Breast epithelium (tissue), 3 donors: ENCODE measurements around the gene ZNF396.

Source experiments
- CTCF ChIP-seq, 3 donors: fragments of 450-650 bp; IDR thresholded peaks; one replicate each; pipeline ENCODE4 v1.5.1; 2016 to 2017; ENCODE audit warnings: antibody characterized with exemption in 3 of 3, mild to moderate bottlenecking in 3 of 3, moderate library complexity in 3 of 3
- POLR2A ChIP-seq: fragments of 450-650 bp; IDR thresholded peaks from one replicate; pipeline ENCODE4 v1.6.1; 2016; ENCODE audit warnings: antibody characterized with exemption, mild to moderate bottlenecking, moderate library complexity

GRCh38 chr18:35331367-35332087 lies 45.6 kb downstream of the ZNF396 start:
- TF ChIP-seq CTCF (IDR thresholded peaks at IDR 0.05) = no peak
- no peak for TF ChIP-seq POLR2A
